Measurements from ENCODE around the gene ARL6IP5. TPM values are rescaled to one million over a fixed set of nuclear protein-coding genes. Genes with fewer than 3 reads are reported as not detected.

ARL6IP5 gene
- total and polyA plus RNA-seq, 7 donors = 36.6 to 181 (median 110) TPM

- H3K4me3 ChIP-seq = peak overlapping the region in 1 of 4 donors; percentile 91
- H3K4me1 ChIP-seq = peaks cover 2 to 86% (median 82%) of the 10 kb centered on the region in 4 donors
- intact Hi-C loops (cut with DNase I) = no loop called here
- TF ChIP-seq EP300 (IDR thresholded peaks at IDR 0.05) (no peak), POLR2AphosphoS5 (IDR thresholded peaks at IDR 0.05) (peak in 1 of 4 donors; percentile 8)
- H3K36me3 ChIP-seq = no peaks in the 10 kb centered on the region
- no peaks in the 10 kb centered on the region for H3K27me3 ChIP-seq
- 18 to 32% methylated on average over 2 of the region's 2 CpGs for WGBS, 2 donors
- H3K9me3 ChIP-seq = no peaks in the 10 kb centered on the region
- H3K27ac ChIP-seq = peak overlapping the region; percentile 91 to 94 (median 94)
- DNase-seq = no peak
Observed at GRCh38 chr3:69088063-69088462, 3.3 kb downstream of the ARL6IP5 start.

- H3K27me3 ChIP-seq = no peaks in the 10 kb centered on the region
- H3K27ac ChIP-seq = peak overlapping the region; percentile 50 to 94 (median 94)
- 66% methylated on average over 3 of the region's 3 CpGs for WGBS, 2 donors
Observed at GRCh38 chr3:69090021-69090420, 5.3 kb downstream of the ARL6IP5 start.

GRCh38 chr3:69091389-69092029 is 6.8 kb downstream of the ARL6IP5 start:
- intact Hi-C loops (cut with DNase I) = no loop called here
- Histone ChIP-seq H3K9me3 (no peaks in the 10 kb centered on the region), H3K36me3 (no peaks in the 10 kb centered on the region), H3K4me3 (no peak overlapping the region), H3K27ac (peak overlapping the region; percentile 50 to 94 (median 94)), H3K4me1 (peaks cover 2 to 100% (median 96%) of the 10 kb centered on the region in 4 donors), H3K27me3 (no peaks in the 10 kb centered on the region)
- DNase-seq = no peak
- WGBS, 2 donors = 44 to 74% methylated on average over 5 of the region's 5 CpGs
- TF ChIP-seq EP300 (IDR thresholded peaks at IDR 0.05) = no peak
- TF ChIP-seq POLR2A (IDR thresholded peaks at IDR 0.05) = no peak
- TF ChIP-seq POLR2AphosphoS5 (IDR thresholded peaks at IDR 0.05) = no peak
- TF ChIP-seq CTCF (IDR thresholded peaks at IDR 0.05) = no peak

More at GRCh38 chr3:69090021-69090420, 5.3 kb downstream of the ARL6IP5 start:
- TF ChIP-seq CTCF (IDR thresholded peaks at IDR 0.05) = no peak
- TF ChIP-seq POLR2AphosphoS5 (IDR thresholded peaks at IDR 0.05) = peak in 2 of 4 donors; percentile 12 to 16
- TF ChIP-seq EP300 (IDR thresholded peaks at IDR 0.05) = no peak
- no peak for TF ChIP-seq POLR2A (IDR thresholded peaks at IDR 0.05)
- intact Hi-C loops (cut with DNase I) = no loop called here
- Histone ChIP-seq H3K4me3 (no peak overlapping the region), H3K9me3 (no peaks in the 10 kb centered on the region), H3K4me1 (peaks cover 2 to 91% (median 85%) of the 10 kb centered on the region in 4 donors), H3K36me3 (no peaks in the 10 kb centered on the region)
- no peak for DNase-seq

- H3K36me3 ChIP-seq = no peaks in the 10 kb centered on the region
- H3K27ac ChIP-seq = peak overlapping the region; percentile 50 to 94 (median 94)
- DNase-seq = no peak
- no peak for TF ChIP-seq POLR2A (IDR thresholded peaks at IDR 0.05)
- WGBS, 2 donors = 26 to 59% methylated on average over 4 of the region's 4 CpGs
- no peak overlapping the region for H3K4me3 ChIP-seq
- peaks cover under 1 to 100% (median 91%) of the 10 kb centered on the region in 4 donors for H3K4me1 ChIP-seq
- intact Hi-C loops (cut with DNase I) = no loop called here
- no peaks in the 10 kb centered on the region for H3K27me3 ChIP-seq
- H3K9me3 ChIP-seq = no peaks in the 10 kb centered on the region
Observed at GRCh38 chr3:69092030-69092516, 7.3 kb downstream of the ARL6IP5 start.

- H3K4me3 ChIP-seq = no peak overlapping the region
- DNase-seq = no peak
- peaks cover 0 to 74% (median 66%) of the 10 kb centered on the region in 4 donors for H3K4me1 ChIP-seq
Observed at GRCh38 chr3:69094467-69095205, 9.9 kb downstream of the ARL6IP5 start.

More at GRCh38 chr3:69094467-69095205, 9.9 kb downstream of the ARL6IP5 start:
- Histone ChIP-seq H3K9me3 (no peaks in the 10 kb centered on the region), H3K36me3 (no peaks in the 10 kb centered on the region), H3K27me3 (no peaks in the 10 kb centered on the region), H3K27ac (peak overlapping the region; percentile 46 to 94 (median 94))
- WGBS, 2 donors = 31 to 62% methylated on average over 8 of the region's 8 CpGs
- no peak for TF ChIP-seq POLR2A (IDR thresholded peaks at IDR 0.05)
- TF ChIP-seq POLR2AphosphoS5 (IDR thresholded peaks at IDR 0.05) = no peak
- TF ChIP-seq CTCF (IDR thresholded peaks at IDR 0.05) = no peak
- no peak for TF ChIP-seq EP300 (IDR thresholded peaks at IDR 0.05)
- intact Hi-C loops (cut with DNase I) = no loop called here
